Neural cell (in vitro differentiated cells): ENCODE data around the gene GRXCR1. TPM values are rescaled to one million over a fixed set of nuclear protein-coding genes. Genes with fewer than 3 reads are reported as not detected.

Experiments
- H2AFZ ChIP-seq: fragments of 200-600, 300-800 bp; sonication (generic), shearing (Covaris generic); 2 replicates; pipeline ENCODE4 v1.6.0; 2014; ENCODE audit warnings: low read depth, mild to moderate bottlenecking, antibody characterized with exemption, low read length, moderate library complexity
- H3F3A ChIP-seq: fragments of 200-600 bp; shearing (Covaris generic); 2 replicates; pipeline ENCODE4 v1.6.1; 2016; ENCODE audit warnings: mild to moderate bottlenecking, moderate library complexity, mixed read lengths, antibody characterized with exemption, low read length; ENCODE audit not compliant: insufficient read depth, poor library complexity, severe bottlenecking
- H3K27ac ChIP-seq: fragments of 200-600, 300-800 bp; sonication (generic), shearing (Covaris generic); 2 replicates; pipeline ENCODE4 v1.5.1; 2014; ENCODE audit warnings: mild to moderate bottlenecking, low read length, moderate library complexity
- H3K27me3 ChIP-seq: fragments of 300-800, 200-600 bp; sonication (generic), shearing (Covaris generic); 2 replicates; pipeline ENCODE4 v1.6.0; 2014; ENCODE audit warnings: mild to moderate bottlenecking, low read depth, low read length, moderate library complexity; ENCODE audit not compliant: insufficient read depth
- H3K36me3 ChIP-seq: fragments of 300-800, 200-600 bp; sonication (generic), shearing (Covaris generic); 2 replicates; pipeline ENCODE4 v1.5.1; 2014; ENCODE audit warnings: mild to moderate bottlenecking, antibody characterized with exemption, low read length, moderate library complexity; ENCODE audit not compliant: insufficient read depth
- H3K4me2 ChIP-seq: fragments of 300-800, 200-600 bp; sonication (generic), shearing (Covaris generic); 2 replicates; pipeline ENCODE4 v1.6.0; 2014; ENCODE audit warnings: mild to moderate bottlenecking, low read length
- H3K4me3 ChIP-seq: fragments of 300-800, 200-600 bp; sonication (generic), shearing (Covaris generic); 2 replicates; pipeline ENCODE4 v1.5.1; 2014; ENCODE audit warnings: mild to moderate bottlenecking, low read length, moderate library complexity
- H3K79me2 ChIP-seq: fragments of 200-600 bp; shearing (Covaris generic); replicated peaks from 2 replicates; pipeline ENCODE4 v1.6.0; 2014; ENCODE audit warnings: mild to moderate bottlenecking, low read length, moderate library complexity; ENCODE audit not compliant: insufficient read depth
- H3K9ac ChIP-seq: fragments of 300-800, 200-600 bp; sonication (generic), shearing (Covaris generic); 2 replicates; pipeline ENCODE4 v1.6.1; 2016; ENCODE audit warnings: mild to moderate bottlenecking, low read length, mixed read lengths
- H3K9me2 ChIP-seq: fragments of 200-600 bp; shearing (Covaris generic); 2 replicates; pipeline ENCODE4 v1.6.1; 2016; ENCODE audit warnings: mild to moderate bottlenecking, low read length, mixed read lengths; ENCODE audit not compliant: insufficient read depth
- H3K9me3 ChIP-seq: fragments of 200-600, 300-800 bp; sonication (generic), shearing (Covaris generic); 2 replicates; pipeline ENCODE4 v1.6.1; 2016; ENCODE audit warnings: mild to moderate bottlenecking, mixed run types, low read length, moderate library complexity, mixed read lengths
- H4K20me1 ChIP-seq: fragments of 200-600 bp; shearing (Covaris generic); 2 replicates; pipeline ENCODE4 v1.6.1; 2016; ENCODE audit warnings: mild to moderate bottlenecking, mixed run types; ENCODE audit not compliant: insufficient read depth
- EP300 ChIP-seq: fragments of 450-650 bp; conservative IDR thresholded peaks from 2 replicates; pipeline ENCODE4 v1.6.1; 2014; ENCODE audit warnings: antibody characterized with exemption, mild to moderate bottlenecking, moderate library complexity; ENCODE audit not compliant: poor library complexity, severe bottlenecking
- EZH2 ChIP-seq: fragments of 200-600, 300-800 bp; shearing (Covaris generic), sonication (generic); IDR thresholded peaks from 2 replicates; pipeline ENCODE4 v1.6.1; 2014; ENCODE audit warnings: antibody characterized with exemption, low read length, borderline replicate concordance, mild to moderate bottlenecking; ENCODE audit not compliant: insufficient read depth, poor library complexity, severe bottlenecking
- MXI1 ChIP-seq: fragments of 450-650 bp; conservative IDR thresholded peaks from 2 replicates; pipeline ENCODE4 v1.6.1; 2014; ENCODE audit warnings: antibody characterized with exemption, mild to moderate bottlenecking; ENCODE audit not compliant: poor library complexity, severe bottlenecking
- POLR2AphosphoS5 ChIP-seq: IDR thresholded peaks from 2 replicates; pipeline ENCODE4 v1.6.1; 2012
- RAD21 ChIP-seq: fragments of 450-650 bp; conservative IDR thresholded peaks from 2 replicates; pipeline ENCODE4 v1.6.1; 2014; ENCODE audit warnings: antibody characterized with exemption, mild to moderate bottlenecking, moderate library complexity
- SMC3 ChIP-seq: fragments of 450-650 bp; conservative IDR thresholded peaks from 2 replicates; pipeline ENCODE4 v1.6.1; 2014; ENCODE audit warnings: antibody characterized with exemption, mild to moderate bottlenecking, moderate library complexity; ENCODE audit not compliant: poor library complexity
- TAF1 ChIP-seq: IDR thresholded peaks from 2 replicates; pipeline ENCODE4 v1.6.1; 2012; ENCODE audit warnings: low read depth
- polyA minus RNA-seq: library from RNA; depleted of rRNA, polyadenylated mRNA; stranded (reverse); fragments of >200 nt; gene quantifications from 2 replicates; pipeline ENCODE4 v1.2.3, GENCODE V29; 2014
- polyA plus RNA-seq: library from polyadenylated mRNA; depleted of rRNA; stranded (reverse); fragments of >200 nt; gene quantifications from 2 replicates; pipeline ENCODE4 v1.2.3, GENCODE V29; 2014
- TF ChIP-seq, protein P1 (sequence below): IDR thresholded peaks from 2 replicates; pipeline ENCODE4 v1.6.1; 2012; ENCODE audit warnings: borderline replicate concordance
- TF ChIP-seq, protein P2 (sequence below): fragments of 450-650 bp; IDR thresholded peaks from 2 replicates; pipeline ENCODE4 v1.5.1; 2014; ENCODE audit warnings: antibody characterized with exemption, mild to moderate bottlenecking, moderate library complexity; ENCODE audit not compliant: poor library complexity, severe bottlenecking

The GRXCR1 gene
- polyA plus RNA-seq, result not detected in 2 replicates
- polyA minus RNA-seq, result not detected in 2 replicates

DNA sequence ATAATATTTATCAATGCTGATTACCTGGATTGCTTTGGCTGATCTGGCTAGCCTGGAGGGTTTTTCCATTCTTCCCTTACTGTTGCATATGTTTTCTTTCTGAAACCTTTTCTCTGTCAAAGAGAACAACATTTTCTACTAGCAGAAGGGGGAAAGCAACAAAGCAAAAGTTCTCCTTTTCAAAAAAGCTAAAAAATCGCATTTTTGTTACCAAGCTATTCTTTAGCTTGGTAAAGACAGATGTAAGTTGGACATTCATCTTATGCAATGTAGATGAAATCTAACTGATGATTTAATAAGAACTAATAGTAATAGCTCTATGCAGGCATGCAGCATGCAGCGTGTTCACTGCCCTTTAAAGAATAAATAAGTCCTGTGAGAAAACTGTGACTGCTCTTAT lies at the start of gene GRXCR1:
Gene GRXCR1, plus strand, starts transcription at position 301 of the 400 bp plus-strand sequence. CDS start 554 bp downstream, outside the sequence.
- Histone ChIP-seq H3F3A (no peaks in the 10 kb centered on the region), H3K4me2 (no peak within 1 kb of the TSS), H3K9ac (no peak within 1 kb of the TSS), H3K36me3 (no peaks in the 10 kb centered on the region), H4K20me1 (no peaks in the 10 kb centered on the region), H3K27me3 (no peaks in the 10 kb centered on the region), H3K9me3 (no peaks in the 10 kb centered on the region), H3K79me2 (no peaks in the 10 kb centered on the region), H3K9me2 (no peaks in the 10 kb centered on the region), H3K4me3 (no peak within 1 kb of the TSS), H2AFZ (no peak within 1 kb of the TSS), H3K27ac (no peak within 1 kb of the TSS)
- TF ChIP-seq MXI1, result no peak
- no peak for TF ChIP-seq POLR2AphosphoS5
- no peak for TF ChIP-seq EP300

DNA sequence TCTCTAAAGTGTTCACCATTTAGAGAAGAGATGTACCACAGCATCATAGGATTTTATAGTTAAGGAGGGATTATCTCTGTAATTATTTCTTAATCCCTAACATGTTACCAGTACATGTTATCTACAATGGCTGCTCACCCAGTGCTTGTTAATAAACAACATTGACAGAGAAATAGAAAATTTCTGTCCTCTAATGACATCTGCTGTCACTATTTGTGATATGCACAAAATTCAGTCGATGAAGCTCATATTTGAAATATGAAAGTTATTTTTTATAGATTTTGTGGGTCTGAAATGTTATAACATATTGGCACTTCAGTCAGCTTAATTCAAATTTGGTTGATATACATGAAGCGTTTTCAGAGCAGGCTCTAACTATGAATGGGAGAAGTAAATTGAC lies 48.8 kb upstream of the GRXCR1 start:
- no peaks in the 10 kb centered on the region for H4K20me1 ChIP-seq
- no peaks in the 10 kb centered on the region for H3K36me3 ChIP-seq
- no peak overlapping the region for H3K9ac ChIP-seq
- H3K79me2 ChIP-seq, result no peaks in the 10 kb centered on the region
- H3K4me2 ChIP-seq, result no peak overlapping the region
- H3K27me3 ChIP-seq, result no peaks in the 10 kb centered on the region
- TF ChIP-seq EZH2 (no peak), EP300 (no peak), POLR2AphosphoS5 (no peak), TAF1 (no peak), RAD21 (no peak), SMC3 (no peak), MXI1 (no peak)
- TF ChIP-seq, protein P1, sequence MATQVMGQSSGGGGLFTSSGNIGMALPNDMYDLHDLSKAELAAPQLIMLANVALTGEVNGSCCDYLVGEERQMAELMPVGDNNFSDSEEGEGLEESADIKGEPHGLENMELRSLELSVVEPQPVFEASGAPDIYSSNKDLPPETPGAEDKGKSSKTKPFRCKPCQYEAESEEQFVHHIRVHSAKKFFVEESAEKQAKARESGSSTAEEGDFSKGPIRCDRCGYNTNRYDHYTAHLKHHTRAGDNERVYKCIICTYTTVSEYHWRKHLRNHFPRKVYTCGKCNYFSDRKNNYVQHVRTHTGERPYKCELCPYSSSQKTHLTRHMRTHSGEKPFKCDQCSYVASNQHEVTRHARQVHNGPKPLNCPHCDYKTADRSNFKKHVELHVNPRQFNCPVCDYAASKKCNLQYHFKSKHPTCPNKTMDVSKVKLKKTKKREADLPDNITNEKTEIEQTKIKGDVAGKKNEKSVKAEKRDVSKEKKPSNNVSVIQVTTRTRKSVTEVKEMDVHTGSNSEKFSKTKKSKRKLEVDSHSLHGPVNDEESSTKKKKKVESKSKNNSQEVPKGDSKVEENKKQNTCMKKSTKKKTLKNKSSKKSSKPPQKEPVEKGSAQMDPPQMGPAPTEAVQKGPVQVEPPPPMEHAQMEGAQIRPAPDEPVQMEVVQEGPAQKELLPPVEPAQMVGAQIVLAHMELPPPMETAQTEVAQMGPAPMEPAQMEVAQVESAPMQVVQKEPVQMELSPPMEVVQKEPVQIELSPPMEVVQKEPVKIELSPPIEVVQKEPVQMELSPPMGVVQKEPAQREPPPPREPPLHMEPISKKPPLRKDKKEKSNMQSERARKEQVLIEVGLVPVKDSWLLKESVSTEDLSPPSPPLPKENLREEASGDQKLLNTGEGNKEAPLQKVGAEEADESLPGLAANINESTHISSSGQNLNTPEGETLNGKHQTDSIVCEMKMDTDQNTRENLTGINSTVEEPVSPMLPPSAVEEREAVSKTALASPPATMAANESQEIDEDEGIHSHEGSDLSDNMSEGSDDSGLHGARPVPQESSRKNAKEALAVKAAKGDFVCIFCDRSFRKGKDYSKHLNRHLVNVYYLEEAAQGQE, result no peak
- TF ChIP-seq, protein P2, sequence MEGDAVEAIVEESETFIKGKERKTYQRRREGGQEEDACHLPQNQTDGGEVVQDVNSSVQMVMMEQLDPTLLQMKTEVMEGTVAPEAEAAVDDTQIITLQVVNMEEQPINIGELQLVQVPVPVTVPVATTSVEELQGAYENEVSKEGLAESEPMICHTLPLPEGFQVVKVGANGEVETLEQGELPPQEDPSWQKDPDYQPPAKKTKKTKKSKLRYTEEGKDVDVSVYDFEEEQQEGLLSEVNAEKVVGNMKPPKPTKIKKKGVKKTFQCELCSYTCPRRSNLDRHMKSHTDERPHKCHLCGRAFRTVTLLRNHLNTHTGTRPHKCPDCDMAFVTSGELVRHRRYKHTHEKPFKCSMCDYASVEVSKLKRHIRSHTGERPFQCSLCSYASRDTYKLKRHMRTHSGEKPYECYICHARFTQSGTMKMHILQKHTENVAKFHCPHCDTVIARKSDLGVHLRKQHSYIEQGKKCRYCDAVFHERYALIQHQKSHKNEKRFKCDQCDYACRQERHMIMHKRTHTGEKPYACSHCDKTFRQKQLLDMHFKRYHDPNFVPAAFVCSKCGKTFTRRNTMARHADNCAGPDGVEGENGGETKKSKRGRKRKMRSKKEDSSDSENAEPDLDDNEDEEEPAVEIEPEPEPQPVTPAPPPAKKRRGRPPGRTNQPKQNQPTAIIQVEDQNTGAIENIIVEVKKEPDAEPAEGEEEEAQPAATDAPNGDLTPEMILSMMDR, result no peak
- no peak overlapping the region for H3K4me3 ChIP-seq
- no peaks in the 10 kb centered on the region for H3F3A ChIP-seq
- no peak overlapping the region for H2AFZ ChIP-seq
- no peaks in the 10 kb centered on the region for H3K9me2 ChIP-seq
- H3K27ac ChIP-seq, result no peak overlapping the region
- H3K9me3 ChIP-seq, result no peaks in the 10 kb centered on the region
